OCI-LY7 (cell line): ENCODE results near the gene CABCOCO1. TPM values are rescaled to one million over a fixed set of nuclear protein-coding genes. Genes with fewer than 3 reads are reported as not detected.

Source experiments
- BruUV-seq: library from RNA; stranded (reverse); fragments of 400-500 nt; replicated peaks from 2 replicates; lab custom pipeline; 2021; lab: Mats Ljungman, UMichigan
- CTCF ChIA-PET: fragments of 300-600 bp; sonication (Branson Sonifier 250); formaldehyde crosslinking; loops from one replicate; lab custom pipeline; 2022; ENCODE audit warnings: antibody characterized with exemption; ENCODE audit not compliant: unreplicated experiment; lab: Charles Lee
- POLR2A ChIA-PET: fragments of 300-600 bp; sonication (Branson Sonifier 250); formaldehyde crosslinking; loops from one replicate; lab custom pipeline; 2022; ENCODE audit warnings: antibody characterized with exemption; lab: Charles Lee
- DNase-seq: peaks from one replicate; pipeline ENCODE4 v3.0.0-alpha.2; 2015; ENCODE audit warnings: low spot score
- H2AFZ ChIP-seq: fragments of 200-600 bp; sonication (generic), shearing (Covaris generic); 2 replicates; pipeline ENCODE4 v1.6.1; 2014; ENCODE audit warnings: mild to moderate bottlenecking, antibody characterized with exemption, low read length, moderate library complexity
- H3K27ac ChIP-seq: fragments of 200-600 bp; sonication (generic); 2 replicates; pipeline ENCODE4 v1.5.1; 2014; ENCODE audit warnings: mixed run types, low read depth, mild to moderate bottlenecking, moderate library complexity, low read length, inconsistent platforms; ENCODE audit not compliant: poor library complexity, severe bottlenecking
- H3K36me3 ChIP-seq: fragments of 200-600 bp; sonication (generic); 2 replicates; pipeline ENCODE4 v1.6.1; 2014; ENCODE audit warnings: mild to moderate bottlenecking, antibody characterized with exemption, low read length, moderate library complexity, mixed read lengths; ENCODE audit not compliant: insufficient read depth
- H3K4me1 ChIP-seq: fragments of 200-600 bp; sonication (generic); 2 replicates; pipeline ENCODE4 v1.5.1; 2014; ENCODE audit warnings: mild to moderate bottlenecking, low read length; ENCODE audit not compliant: insufficient read depth, poor library complexity, severe bottlenecking
- H3K4me2 ChIP-seq: fragments of 200-600 bp; sonication (generic); 2 replicates; pipeline ENCODE4 v1.6.1; 2014; ENCODE audit warnings: mild to moderate bottlenecking, low read length
- H3K4me3 ChIP-seq: fragments of 200-600 bp; sonication (generic); 2 replicates; pipeline ENCODE4 v1.5.1; 2014; ENCODE audit warnings: mild to moderate bottlenecking, low read depth, low read length; ENCODE audit not compliant: poor library complexity, severe bottlenecking
- H3K79me2 ChIP-seq: fragments of 200-600 bp; sonication (generic); 2 replicates; pipeline ENCODE4 v1.6.1; 2016; ENCODE audit warnings: low read depth, mild to moderate bottlenecking, low read length, moderate library complexity, mixed read lengths; ENCODE audit not compliant: insufficient read depth
- H3K9me2 ChIP-seq: fragments of 200-600 bp; sonication (generic); 2 replicates; pipeline ENCODE4 v1.6.1; 2016; ENCODE audit warnings: mild to moderate bottlenecking, low read length, mixed read lengths; ENCODE audit not compliant: insufficient read depth
- H3K9me3 ChIP-seq: fragments of 200-600 bp; sonication (generic); 2 replicates; pipeline ENCODE4 v1.6.1; 2014; ENCODE audit warnings: mild to moderate bottlenecking, mixed run types, low read length, mixed read lengths
- H4K20me1 ChIP-seq: fragments of 200-600 bp; sonication (generic); 2 replicates; pipeline ENCODE4 v1.6.1; 2014; ENCODE audit warnings: mild to moderate bottlenecking, antibody characterized with exemption, low read length, moderate library complexity, mixed read lengths; ENCODE audit not compliant: insufficient read depth
- CTCF ChIP-seq: fragments of 200-600 bp; sonication (generic); conservative IDR thresholded peaks from 2 replicates; pipeline ENCODE4 v1.5.1; 2014; ENCODE audit warnings: mild to moderate bottlenecking, antibody characterized with exemption, low read length, moderate library complexity, mixed read lengths
- EZH2phosphoT487 ChIP-seq: fragments of 200-600 bp; sonication (generic); IDR thresholded peaks from 2 replicates; pipeline ENCODE4 v1.6.1; 2018; ENCODE audit warnings: low read depth, borderline replicate concordance, mild to moderate bottlenecking, mixed run types, antibody characterized with exemption, low read length, moderate library complexity, mixed read lengths
- intact Hi-C: fragments of 100-400 bp; cut with micrococcal nuclease; formaldehyde crosslinking; loops from one replicate; pipeline ENCODE4 v1.10.0; 2022; ENCODE audit not compliant: unreplicated experiment
- total RNA-seq, 2 experiments: library from RNA; depleted of rRNA in 1 of 2; stranded (reverse); fragments of >200 nt in 1 of 2; shearing (Covaris generic) in 1 of 2; gene quantifications; 2 replicates each; pipeline ENCODE4 v1.2.3, GENCODE V29; 2014 to 2022

The CABCOCO1 gene
- total RNA-seq, 2 experiments from 2014 or later = not detected

GRCh38 chr10:61757001-61757400, 94.3 kb downstream of the CABCOCO1 start:
- TF ChIP-seq CTCF = no peak
- TF ChIP-seq EZH2phosphoT487 = no peak
- no peaks in the 10 kb centered on the region for H4K20me1 ChIP-seq
- no peak overlapping the region for H3K4me2 ChIP-seq
- ChIA-PET CTCF (no interaction called here), POLR2A (interaction anchor here (0.8 to 1.1 kb wide), 3 partner anchors 9 to 35 kb away, joined by 3 to 4 read pairs (median 4); no protein-coding TSS in a partner anchor)
- H3K4me3 ChIP-seq = no peak overlapping the region
- no peaks in the 10 kb centered on the region; the same call in 1 of the 2 replicates for H3K9me2 ChIP-seq
- H3K4me1 ChIP-seq = peaks cover 12% of the 10 kb centered on the region
- H3K27ac ChIP-seq = no peak overlapping the region
- H3K79me2 ChIP-seq = no peaks in the 10 kb centered on the region
- no TSS peak for BruUV-seq
- H3K9me3 ChIP-seq = no peaks in the 10 kb centered on the region
- H3K36me3 ChIP-seq = no peaks in the 10 kb centered on the region
- DNase-seq = no peak
- no peak overlapping the region for H2AFZ ChIP-seq
- intact Hi-C loops = no loop called here

- Histone ChIP-seq H3K4me1 (peaks cover 4% of the 10 kb centered on the region), H3K4me3 (no peak overlapping the region), H3K9me3 (no peaks in the 10 kb centered on the region), H3K79me2 (no peaks in the 10 kb centered on the region), H4K20me1 (no peaks in the 10 kb centered on the region), H2AFZ (no peak overlapping the region), H3K36me3 (no peaks in the 10 kb centered on the region), H3K4me2 (no peak overlapping the region), H3K9me2 (no peaks in the 10 kb centered on the region; the same call in 1 of the 2 replicates), H3K27ac (no peak overlapping the region)
- BruUV-seq = no TSS peak
- CTCF ChIA-PET = no interaction called here
- POLR2A ChIA-PET = interaction anchor here (0.5 to 1.1 kb wide), 3 partner anchors 8 to 143 kb away, joined by 3 to 4 read pairs (median 3); no protein-coding TSS in a partner anchor
- DNase-seq = no peak
- TF ChIP-seq EZH2phosphoT487 (no peak), CTCF (no peak)
- intact Hi-C loops = no loop called here
These were observed 95.0 kb downstream of the CABCOCO1 start for GRCh38 chr10:61757525-61758397.

GRCh38 chr10:61758433-61758832, 95.7 kb downstream of the CABCOCO1 start:
- H3K4me2 ChIP-seq = no peak overlapping the region
- H3K27ac ChIP-seq = no peak overlapping the region
- DNase-seq = no peak
- no peaks in the 10 kb centered on the region for H4K20me1 ChIP-seq
- H3K36me3 ChIP-seq = no peaks in the 10 kb centered on the region
- TF ChIP-seq CTCF (no peak), EZH2phosphoT487 (no peak)
- H3K79me2 ChIP-seq = no peaks in the 10 kb centered on the region
- no peak overlapping the region for H3K4me3 ChIP-seq
- POLR2A ChIA-PET = interaction anchor here (0.5 kb wide), 1 partner anchor 143 kb away, joined by 3 read pairs; no protein-coding TSS in a partner anchor
- intact Hi-C loops = no loop called here
- H2AFZ ChIP-seq = no peak overlapping the region
- no peaks in the 10 kb centered on the region for H3K4me1 ChIP-seq
- CTCF ChIA-PET = no interaction called here
- H3K9me3 ChIP-seq = no peaks in the 10 kb centered on the region
- BruUV-seq = no TSS peak
- H3K9me2 ChIP-seq = no peaks in the 10 kb centered on the region
